NCI-H1930 (cell line): ENCODE measurements around the gene F9.

ENCODE experiments used
- DNase-seq, 2 experiments: peaks; one replicate each; lab custom pipeline; 2025; lab: John Stamatoyannopoulos, UW

Gene F9

DNA sequence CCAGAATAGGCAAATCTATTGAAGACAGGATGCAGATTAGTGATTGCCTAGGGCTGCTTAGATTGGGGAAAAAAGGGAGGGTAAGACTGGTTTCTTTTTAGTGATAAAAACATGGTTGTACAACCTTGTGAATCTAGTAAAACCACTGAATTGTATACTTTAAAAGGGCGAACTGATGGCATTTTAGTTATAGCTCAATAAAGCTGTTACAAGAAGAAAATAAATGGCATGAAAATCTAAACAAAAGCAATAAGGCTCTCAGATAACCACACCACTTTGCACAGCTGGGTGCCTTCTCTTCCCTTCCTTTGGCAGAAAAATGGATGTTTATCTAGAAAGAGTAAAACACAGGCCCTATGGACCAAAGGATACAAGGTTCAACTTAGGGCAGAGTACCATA is 69.6 kb downstream of the F9 start:
- DNase-seq, result no peak
